GM12875 (cell line): ENCODE measurements around the gene RPS21.

Experiments
- H3K4me3 ChIP-seq: one replicate; pipeline ENCODE4 v1.5.1; 2011; ENCODE audit warnings: low read depth, low read length, control low read depth
- TF ChIP-seq, protein P1 (sequence below): IDR thresholded peaks from 2 replicates; pipeline ENCODE4 v1.5.1; 2011; ENCODE audit warnings: low read depth, mild to moderate bottlenecking, control low read depth, inconsistent platforms, low read length, moderate library complexity, borderline replicate concordance; ENCODE audit not compliant: insufficient read depth

RPS21 gene

DNA sequence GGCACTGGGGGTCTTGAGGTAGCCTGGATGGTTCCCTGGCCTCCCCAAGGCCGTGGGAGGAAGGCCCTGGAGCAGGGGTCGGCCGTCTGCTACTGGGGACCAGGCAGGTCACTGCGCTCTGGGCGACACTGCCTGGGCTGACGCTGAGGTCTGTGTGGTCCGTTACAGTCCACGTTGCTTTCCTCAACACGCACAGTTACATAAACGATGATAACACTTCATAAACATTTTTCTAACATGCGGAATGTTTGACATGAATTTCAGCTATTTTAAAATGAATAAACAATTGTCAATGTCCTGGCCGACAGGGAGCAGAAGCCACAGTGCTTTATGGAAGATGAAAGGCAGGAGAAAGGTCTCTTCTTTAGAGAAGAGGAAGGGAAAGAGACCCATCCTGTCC is 50.6 kb downstream of the RPS21 start:
- TF ChIP-seq, protein P1, sequence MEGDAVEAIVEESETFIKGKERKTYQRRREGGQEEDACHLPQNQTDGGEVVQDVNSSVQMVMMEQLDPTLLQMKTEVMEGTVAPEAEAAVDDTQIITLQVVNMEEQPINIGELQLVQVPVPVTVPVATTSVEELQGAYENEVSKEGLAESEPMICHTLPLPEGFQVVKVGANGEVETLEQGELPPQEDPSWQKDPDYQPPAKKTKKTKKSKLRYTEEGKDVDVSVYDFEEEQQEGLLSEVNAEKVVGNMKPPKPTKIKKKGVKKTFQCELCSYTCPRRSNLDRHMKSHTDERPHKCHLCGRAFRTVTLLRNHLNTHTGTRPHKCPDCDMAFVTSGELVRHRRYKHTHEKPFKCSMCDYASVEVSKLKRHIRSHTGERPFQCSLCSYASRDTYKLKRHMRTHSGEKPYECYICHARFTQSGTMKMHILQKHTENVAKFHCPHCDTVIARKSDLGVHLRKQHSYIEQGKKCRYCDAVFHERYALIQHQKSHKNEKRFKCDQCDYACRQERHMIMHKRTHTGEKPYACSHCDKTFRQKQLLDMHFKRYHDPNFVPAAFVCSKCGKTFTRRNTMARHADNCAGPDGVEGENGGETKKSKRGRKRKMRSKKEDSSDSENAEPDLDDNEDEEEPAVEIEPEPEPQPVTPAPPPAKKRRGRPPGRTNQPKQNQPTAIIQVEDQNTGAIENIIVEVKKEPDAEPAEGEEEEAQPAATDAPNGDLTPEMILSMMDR = no peak
- no peak overlapping the region for H3K4me3 ChIP-seq

DNA sequence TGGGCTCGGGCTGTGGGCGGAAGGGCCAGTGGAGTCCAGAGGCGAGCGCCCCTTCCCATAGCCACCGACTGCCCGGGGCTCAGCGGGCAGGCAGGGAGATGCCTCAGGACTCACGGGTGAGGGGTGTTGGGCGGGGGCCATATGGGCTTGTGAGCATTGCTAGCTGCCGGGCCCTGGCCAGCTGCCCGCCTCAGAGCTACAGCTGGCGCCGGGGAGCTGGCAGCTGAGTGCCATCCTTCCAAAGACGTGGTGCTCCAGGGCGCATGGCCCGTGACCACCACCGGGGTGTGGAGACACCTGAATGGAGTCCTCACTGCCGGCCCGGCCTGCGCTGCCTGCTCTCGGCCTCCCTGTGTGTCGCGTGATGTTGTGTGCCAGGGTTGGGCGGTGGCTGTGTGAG is 51.0 kb downstream of the RPS21 start:
- H3K4me3 ChIP-seq = no peak overlapping the region

More for the DNA sequence above, 51.0 kb downstream of the RPS21 start:
- TF ChIP-seq, protein P1 = no peak
